Nephron (organoid): ENCODE measurements around the gene FBXL2.

ENCODE experiments used
- H3K27ac Mint-ChIP-seq, 3 experiments: 2 replicates each; pipeline ENCODE4 v1.8.0; 2020; ENCODE audit warnings: mixed read lengths in 3 of 3, mild to moderate bottlenecking in 2 of 3, moderate library complexity in 1 of 3
- H3K27me3 Mint-ChIP-seq: 2 replicates; pipeline ENCODE4 v1.8.0; 2021; ENCODE audit warnings: low read depth, mild to moderate bottlenecking, moderate library complexity, mixed read lengths
- H3K36me3 Mint-ChIP-seq: 2 replicates; pipeline ENCODE4 v1.8.0; 2020; ENCODE audit warnings: low read depth, mixed read lengths
- H3K4me1 Mint-ChIP-seq: 2 replicates; pipeline ENCODE4 v1.8.0; 2020; ENCODE audit warnings: mixed read lengths
- H3K4me3 Mint-ChIP-seq, 3 experiments: 2 replicates each; pipeline ENCODE4 v1.8.0; 2020; ENCODE audit warnings: mild to moderate bottlenecking in 3 of 3, mixed read lengths in 3 of 3, moderate library complexity in 2 of 3
- H3K9me3 Mint-ChIP-seq: 2 replicates; pipeline ENCODE4 v1.8.0; 2020; ENCODE audit warnings: mixed read lengths
- TF ChIP-seq, protein P1 (sequence below), 3 experiments: fragments of 200-600 bp; sonication (generic); IDR thresholded peaks; one replicate each; pipeline ENCODE4 v1.5.0; 2021; ENCODE audit warnings: antibody characterized with exemption in 3 of 3; ENCODE audit not compliant: unreplicated experiment in 3 of 3

FBXL2 gene, protein sequence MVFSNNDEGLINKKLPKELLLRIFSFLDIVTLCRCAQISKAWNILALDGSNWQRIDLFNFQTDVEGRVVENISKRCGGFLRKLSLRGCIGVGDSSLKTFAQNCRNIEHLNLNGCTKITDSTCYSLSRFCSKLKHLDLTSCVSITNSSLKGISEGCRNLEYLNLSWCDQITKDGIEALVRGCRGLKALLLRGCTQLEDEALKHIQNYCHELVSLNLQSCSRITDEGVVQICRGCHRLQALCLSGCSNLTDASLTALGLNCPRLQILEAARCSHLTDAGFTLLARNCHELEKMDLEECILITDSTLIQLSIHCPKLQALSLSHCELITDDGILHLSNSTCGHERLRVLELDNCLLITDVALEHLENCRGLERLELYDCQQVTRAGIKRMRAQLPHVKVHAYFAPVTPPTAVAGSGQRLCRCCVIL

DNA sequence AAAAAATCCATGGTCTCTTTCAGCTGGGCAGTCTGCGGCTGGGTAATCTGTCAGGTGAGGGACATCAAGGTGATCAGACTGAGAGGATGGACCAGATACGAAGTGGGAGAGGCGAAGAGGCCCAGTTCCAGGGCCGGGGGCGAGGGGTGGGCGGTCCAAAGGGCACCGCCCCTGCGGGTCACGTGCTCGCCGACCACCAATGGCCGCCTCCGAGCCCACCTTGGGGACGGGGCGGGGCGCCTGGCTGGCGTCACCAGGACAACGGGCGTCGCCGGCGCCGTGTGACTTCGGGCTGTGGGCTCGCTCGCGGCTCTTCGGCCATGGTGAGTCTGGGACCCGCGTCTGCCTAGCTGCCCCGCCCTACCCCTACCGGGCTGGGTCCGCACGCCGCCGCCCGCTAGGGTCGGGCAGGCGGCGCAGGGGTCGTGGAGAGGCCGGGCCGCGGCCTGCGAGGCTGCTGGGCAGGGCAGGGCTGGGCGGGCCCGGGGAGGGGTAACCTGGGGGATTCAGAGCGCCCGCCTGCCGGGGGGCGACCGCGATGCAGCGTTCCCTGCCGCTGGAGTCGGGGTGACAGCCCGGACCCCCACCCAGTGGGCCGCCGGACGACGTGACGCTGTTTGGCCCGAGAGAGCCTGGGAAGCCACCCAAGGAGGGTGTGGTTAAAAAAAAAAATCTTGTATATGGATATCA, at the start of gene FBXL2:
TSS of gene FBXL2 (plus strand) at position 250 of the 690 bp plus-strand sequence. CDS start at position 321, 71 bp downstream.
- Mint-ChIP-seq H3K27ac (peak within 1 kb of the TSS; percentile 46 to 76 (median 49)), H3K4me1 (peaks cover 12% of the 10 kb centered on the region), H3K9me3 (no peaks in the 10 kb centered on the region), H3K4me3 (peak within 1 kb of the TSS; percentile 88 to 93 (median 90)), H3K27me3 (no peaks in the 10 kb centered on the region), H3K36me3 (peaks cover 8% of the 10 kb centered on the region)
- TF ChIP-seq, protein P1, sequence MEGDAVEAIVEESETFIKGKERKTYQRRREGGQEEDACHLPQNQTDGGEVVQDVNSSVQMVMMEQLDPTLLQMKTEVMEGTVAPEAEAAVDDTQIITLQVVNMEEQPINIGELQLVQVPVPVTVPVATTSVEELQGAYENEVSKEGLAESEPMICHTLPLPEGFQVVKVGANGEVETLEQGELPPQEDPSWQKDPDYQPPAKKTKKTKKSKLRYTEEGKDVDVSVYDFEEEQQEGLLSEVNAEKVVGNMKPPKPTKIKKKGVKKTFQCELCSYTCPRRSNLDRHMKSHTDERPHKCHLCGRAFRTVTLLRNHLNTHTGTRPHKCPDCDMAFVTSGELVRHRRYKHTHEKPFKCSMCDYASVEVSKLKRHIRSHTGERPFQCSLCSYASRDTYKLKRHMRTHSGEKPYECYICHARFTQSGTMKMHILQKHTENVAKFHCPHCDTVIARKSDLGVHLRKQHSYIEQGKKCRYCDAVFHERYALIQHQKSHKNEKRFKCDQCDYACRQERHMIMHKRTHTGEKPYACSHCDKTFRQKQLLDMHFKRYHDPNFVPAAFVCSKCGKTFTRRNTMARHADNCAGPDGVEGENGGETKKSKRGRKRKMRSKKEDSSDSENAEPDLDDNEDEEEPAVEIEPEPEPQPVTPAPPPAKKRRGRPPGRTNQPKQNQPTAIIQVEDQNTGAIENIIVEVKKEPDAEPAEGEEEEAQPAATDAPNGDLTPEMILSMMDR (IDR thresholded peaks at IDR 0.05; ENCODE audit: unreplicated experiment in 3 of 3) = no peak

DNA sequence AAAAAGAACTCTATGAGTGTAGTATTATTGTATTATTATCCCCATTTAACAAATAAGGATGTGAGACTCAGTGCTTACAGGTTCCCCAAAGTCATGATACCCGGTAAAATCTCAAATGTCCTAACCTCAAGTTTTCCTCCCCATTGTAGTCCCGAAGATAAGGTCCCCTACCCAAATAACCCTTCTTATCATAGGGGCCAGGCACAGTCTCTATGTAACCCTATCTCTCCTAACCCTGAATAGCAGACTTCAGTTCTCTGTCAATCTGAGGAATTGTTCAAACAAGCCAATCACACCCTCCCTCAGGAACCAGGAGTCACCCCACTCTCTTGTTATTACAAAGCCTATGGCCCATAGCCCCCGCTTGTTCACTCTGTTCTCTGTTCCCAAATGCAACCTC, 48.2 kb upstream of the FBXL2 start:
- Mint-ChIP-seq H3K4me1 (no peaks in the 10 kb centered on the region), H3K27ac (no peak overlapping the region), H3K9me3 (peaks cover 12% of the 10 kb centered on the region), H3K27me3 (peaks cover 7% of the 10 kb centered on the region), H3K36me3 (no peaks in the 10 kb centered on the region), H3K4me3 (no peak overlapping the region)
- TF ChIP-seq, protein P1 (IDR thresholded peaks at IDR 0.05; ENCODE audit: unreplicated experiment in 3 of 3) = no peak

DNA sequence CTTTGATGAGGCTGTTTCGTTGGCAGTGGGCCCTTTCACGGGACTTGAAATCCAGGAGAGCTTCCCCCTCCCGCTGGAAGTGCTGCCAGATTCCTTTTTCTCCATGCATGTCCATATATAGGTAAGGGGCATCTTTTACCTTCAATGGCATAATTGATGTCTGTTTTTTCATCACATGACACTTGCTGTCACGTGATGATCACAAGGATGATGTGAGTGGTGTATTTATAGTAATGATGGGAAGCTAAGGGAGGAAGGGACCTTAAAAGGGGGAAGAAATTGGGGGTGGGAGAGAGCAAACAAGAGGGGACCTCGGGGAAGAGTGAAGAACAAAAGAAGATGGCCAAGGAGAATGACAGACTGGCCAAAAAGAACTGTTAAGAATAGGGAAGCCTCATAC, 47.3 kb upstream of the FBXL2 start:
- Mint-ChIP-seq H3K27ac (no peak overlapping the region), H3K36me3 (no peaks in the 10 kb centered on the region), H3K27me3 (peaks cover 7% of the 10 kb centered on the region), H3K4me1 (no peaks in the 10 kb centered on the region), H3K9me3 (peaks cover 12% of the 10 kb centered on the region), H3K4me3 (no peak overlapping the region)
- TF ChIP-seq, protein P1 (IDR thresholded peaks at IDR 0.05; ENCODE audit: unreplicated experiment in 3 of 3) = no peak

DNA sequence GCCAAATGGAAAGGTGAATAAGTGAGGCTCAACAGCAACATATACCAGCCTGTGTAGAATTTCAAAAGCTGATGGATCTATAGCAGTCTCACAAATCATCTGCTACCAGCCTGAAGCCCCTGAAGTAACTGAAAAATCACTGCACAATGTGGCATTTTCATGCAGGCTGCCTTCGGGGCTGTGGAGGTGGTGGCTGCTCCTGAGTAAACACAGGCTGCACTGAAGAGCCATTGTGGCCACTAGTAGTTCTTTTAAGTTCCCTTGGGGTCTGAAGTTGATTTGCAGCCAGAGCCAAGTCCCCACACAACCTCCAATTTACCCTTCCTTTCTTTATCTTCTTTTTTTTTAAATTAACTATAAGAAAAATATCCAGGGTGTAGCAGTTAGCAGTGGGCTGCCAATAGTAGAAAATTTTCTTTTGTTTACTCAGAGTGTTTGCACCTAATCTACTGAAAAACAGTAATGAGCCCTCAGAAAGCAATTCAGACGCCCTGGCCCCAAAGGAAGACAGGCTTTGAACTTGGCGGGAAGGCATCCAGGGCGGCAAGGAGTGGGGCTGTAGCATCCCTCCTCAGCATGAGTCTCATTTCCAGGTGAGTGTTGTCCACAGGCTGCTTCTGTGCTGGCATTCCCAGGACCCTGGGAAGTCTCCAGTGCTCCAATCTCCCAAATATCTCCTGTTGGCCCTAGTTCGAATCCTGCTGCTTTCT, 45.3 kb upstream of the FBXL2 start:
- Mint-ChIP-seq H3K27ac (no peak overlapping the region), H3K4me1 (no peaks in the 10 kb centered on the region), H3K27me3 (peaks cover 7% of the 10 kb centered on the region), H3K4me3 (no peak overlapping the region), H3K36me3 (no peaks in the 10 kb centered on the region), H3K9me3 (peaks cover 12% of the 10 kb centered on the region)
- TF ChIP-seq, protein P1 (IDR thresholded peaks at IDR 0.05; ENCODE audit: unreplicated experiment in 3 of 3) = no peak

DNA sequence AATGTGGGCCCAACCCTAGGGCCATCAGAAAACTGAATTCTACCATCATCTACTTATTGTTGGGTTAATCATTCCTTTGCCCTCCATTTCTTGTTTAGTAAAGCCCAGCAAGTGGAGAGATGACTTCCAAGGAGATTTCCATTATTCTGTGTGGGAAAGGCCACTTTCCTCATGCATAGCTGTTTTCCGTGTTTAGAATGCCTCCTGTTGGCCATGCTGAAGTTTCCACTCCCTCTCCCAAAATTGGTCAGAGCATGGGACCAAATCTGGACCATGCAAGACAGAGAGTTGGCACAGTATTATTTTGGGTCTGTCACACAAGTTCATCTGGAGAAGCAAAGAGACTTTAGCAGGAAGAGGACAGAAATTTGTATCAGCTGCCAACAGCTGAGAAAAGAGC, 43.4 kb upstream of the FBXL2 start:
- Mint-ChIP-seq H3K27ac (no peak overlapping the region), H3K4me1 (no peaks in the 10 kb centered on the region), H3K36me3 (no peaks in the 10 kb centered on the region), H3K27me3 (no peaks in the 10 kb centered on the region), H3K9me3 (peaks cover 6% of the 10 kb centered on the region), H3K4me3 (no peak overlapping the region)
- TF ChIP-seq, protein P1 (IDR thresholded peaks at IDR 0.05; ENCODE audit: unreplicated experiment in 3 of 3) = no peak
